Neural cell (in vitro differentiated cells): ENCODE measurements around the gene FOXO3. TPM values are rescaled to one million over a fixed set of nuclear protein-coding genes. Genes with fewer than 3 reads are reported as not detected.

ENCODE experiments used
- H2AFZ ChIP-seq: fragments of 200-600, 300-800 bp; sonication (generic), shearing (Covaris generic); 2 replicates; pipeline ENCODE4 v1.6.0; 2014; ENCODE audit warnings: low read depth, mild to moderate bottlenecking, antibody characterized with exemption, low read length, moderate library complexity
- H3F3A ChIP-seq: fragments of 200-600 bp; shearing (Covaris generic); 2 replicates; pipeline ENCODE4 v1.6.1; 2016; ENCODE audit warnings: mild to moderate bottlenecking, moderate library complexity, mixed read lengths, antibody characterized with exemption, low read length; ENCODE audit not compliant: insufficient read depth, poor library complexity, severe bottlenecking
- H3K27ac ChIP-seq: fragments of 200-600, 300-800 bp; sonication (generic), shearing (Covaris generic); 2 replicates; pipeline ENCODE4 v1.5.1; 2014; ENCODE audit warnings: mild to moderate bottlenecking, low read length, moderate library complexity
- H3K27me3 ChIP-seq: fragments of 300-800, 200-600 bp; sonication (generic), shearing (Covaris generic); 2 replicates; pipeline ENCODE4 v1.6.0; 2014; ENCODE audit warnings: mild to moderate bottlenecking, low read depth, low read length, moderate library complexity; ENCODE audit not compliant: insufficient read depth
- H3K36me3 ChIP-seq: fragments of 300-800, 200-600 bp; sonication (generic), shearing (Covaris generic); 2 replicates; pipeline ENCODE4 v1.5.1; 2014; ENCODE audit warnings: mild to moderate bottlenecking, antibody characterized with exemption, low read length, moderate library complexity; ENCODE audit not compliant: insufficient read depth
- H3K4me2 ChIP-seq: fragments of 300-800, 200-600 bp; sonication (generic), shearing (Covaris generic); 2 replicates; pipeline ENCODE4 v1.6.0; 2014; ENCODE audit warnings: mild to moderate bottlenecking, low read length
- H3K4me3 ChIP-seq: fragments of 300-800, 200-600 bp; sonication (generic), shearing (Covaris generic); 2 replicates; pipeline ENCODE4 v1.5.1; 2014; ENCODE audit warnings: mild to moderate bottlenecking, low read length, moderate library complexity
- H3K79me2 ChIP-seq: fragments of 200-600 bp; shearing (Covaris generic); replicated peaks from 2 replicates; pipeline ENCODE4 v1.6.0; 2014; ENCODE audit warnings: mild to moderate bottlenecking, low read length, moderate library complexity; ENCODE audit not compliant: insufficient read depth
- H3K9ac ChIP-seq: fragments of 300-800, 200-600 bp; sonication (generic), shearing (Covaris generic); 2 replicates; pipeline ENCODE4 v1.6.1; 2016; ENCODE audit warnings: mild to moderate bottlenecking, low read length, mixed read lengths
- H3K9me2 ChIP-seq: fragments of 200-600 bp; shearing (Covaris generic); 2 replicates; pipeline ENCODE4 v1.6.1; 2016; ENCODE audit warnings: mild to moderate bottlenecking, low read length, mixed read lengths; ENCODE audit not compliant: insufficient read depth
- H3K9me3 ChIP-seq: fragments of 200-600, 300-800 bp; sonication (generic), shearing (Covaris generic); 2 replicates; pipeline ENCODE4 v1.6.1; 2016; ENCODE audit warnings: mild to moderate bottlenecking, mixed run types, low read length, moderate library complexity, mixed read lengths
- H4K20me1 ChIP-seq: fragments of 200-600 bp; shearing (Covaris generic); 2 replicates; pipeline ENCODE4 v1.6.1; 2016; ENCODE audit warnings: mild to moderate bottlenecking, mixed run types; ENCODE audit not compliant: insufficient read depth
- EP300 ChIP-seq: fragments of 450-650 bp; conservative IDR thresholded peaks from 2 replicates; pipeline ENCODE4 v1.6.1; 2014; ENCODE audit warnings: antibody characterized with exemption, mild to moderate bottlenecking, moderate library complexity; ENCODE audit not compliant: poor library complexity, severe bottlenecking
- EZH2 ChIP-seq: fragments of 200-600, 300-800 bp; shearing (Covaris generic), sonication (generic); IDR thresholded peaks from 2 replicates; pipeline ENCODE4 v1.6.1; 2014; ENCODE audit warnings: antibody characterized with exemption, low read length, borderline replicate concordance, mild to moderate bottlenecking; ENCODE audit not compliant: insufficient read depth, poor library complexity, severe bottlenecking
- MXI1 ChIP-seq: fragments of 450-650 bp; conservative IDR thresholded peaks from 2 replicates; pipeline ENCODE4 v1.6.1; 2014; ENCODE audit warnings: antibody characterized with exemption, mild to moderate bottlenecking; ENCODE audit not compliant: poor library complexity, severe bottlenecking
- POLR2AphosphoS5 ChIP-seq: IDR thresholded peaks from 2 replicates; pipeline ENCODE4 v1.6.1; 2012
- RAD21 ChIP-seq: fragments of 450-650 bp; conservative IDR thresholded peaks from 2 replicates; pipeline ENCODE4 v1.6.1; 2014; ENCODE audit warnings: antibody characterized with exemption, mild to moderate bottlenecking, moderate library complexity
- REST ChIP-seq: IDR thresholded peaks from 2 replicates; pipeline ENCODE4 v1.6.1; 2012; ENCODE audit warnings: borderline replicate concordance
- SMC3 ChIP-seq: fragments of 450-650 bp; conservative IDR thresholded peaks from 2 replicates; pipeline ENCODE4 v1.6.1; 2014; ENCODE audit warnings: antibody characterized with exemption, mild to moderate bottlenecking, moderate library complexity; ENCODE audit not compliant: poor library complexity
- TAF1 ChIP-seq: IDR thresholded peaks from 2 replicates; pipeline ENCODE4 v1.6.1; 2012; ENCODE audit warnings: low read depth
- polyA plus RNA-seq: library from polyadenylated mRNA; depleted of rRNA; stranded (reverse); fragments of >200 nt; gene quantifications from 2 replicates; pipeline ENCODE4 v1.2.3, GENCODE V29; 2014
- TF ChIP-seq, protein P1 (sequence below): fragments of 450-650 bp; IDR thresholded peaks from 2 replicates; pipeline ENCODE4 v1.5.1; 2014; ENCODE audit warnings: antibody characterized with exemption, mild to moderate bottlenecking, moderate library complexity; ENCODE audit not compliant: poor library complexity, severe bottlenecking

FOXO3 gene
- polyA plus RNA-seq, 1 donor from 2014 or later: 21.3 TPM

DNA sequence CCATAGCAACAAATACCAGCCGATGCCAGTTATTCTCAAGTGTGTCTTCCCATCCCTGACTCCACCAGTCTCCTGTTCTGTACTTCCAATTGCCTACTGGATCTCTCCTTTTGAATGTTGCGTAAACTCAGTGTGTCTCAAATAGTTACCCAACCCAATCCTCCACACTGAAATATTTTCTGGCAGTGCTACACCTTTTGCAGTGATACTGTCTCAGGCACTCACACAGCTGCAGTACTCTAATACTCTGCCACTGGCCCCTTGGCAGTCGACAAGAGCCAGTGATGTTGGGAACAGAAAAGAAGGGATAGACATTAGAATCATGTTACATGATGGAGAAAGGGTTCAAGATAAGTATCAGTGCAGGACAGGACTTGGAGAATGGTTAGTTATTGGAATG, 31.8 kb upstream of the FOXO3 start:
- H3K4me3 ChIP-seq: no peak overlapping the region
- no peaks in the 10 kb centered on the region for H3K79me2 ChIP-seq
- no peak for TF ChIP-seq MXI1
- TF ChIP-seq RAD21: no peak
- no peak for TF ChIP-seq EP300
- TF ChIP-seq REST: no peak
- no peak for TF ChIP-seq TAF1
- TF ChIP-seq SMC3: no peak
- no peak for TF ChIP-seq POLR2AphosphoS5
- TF ChIP-seq, protein P1, sequence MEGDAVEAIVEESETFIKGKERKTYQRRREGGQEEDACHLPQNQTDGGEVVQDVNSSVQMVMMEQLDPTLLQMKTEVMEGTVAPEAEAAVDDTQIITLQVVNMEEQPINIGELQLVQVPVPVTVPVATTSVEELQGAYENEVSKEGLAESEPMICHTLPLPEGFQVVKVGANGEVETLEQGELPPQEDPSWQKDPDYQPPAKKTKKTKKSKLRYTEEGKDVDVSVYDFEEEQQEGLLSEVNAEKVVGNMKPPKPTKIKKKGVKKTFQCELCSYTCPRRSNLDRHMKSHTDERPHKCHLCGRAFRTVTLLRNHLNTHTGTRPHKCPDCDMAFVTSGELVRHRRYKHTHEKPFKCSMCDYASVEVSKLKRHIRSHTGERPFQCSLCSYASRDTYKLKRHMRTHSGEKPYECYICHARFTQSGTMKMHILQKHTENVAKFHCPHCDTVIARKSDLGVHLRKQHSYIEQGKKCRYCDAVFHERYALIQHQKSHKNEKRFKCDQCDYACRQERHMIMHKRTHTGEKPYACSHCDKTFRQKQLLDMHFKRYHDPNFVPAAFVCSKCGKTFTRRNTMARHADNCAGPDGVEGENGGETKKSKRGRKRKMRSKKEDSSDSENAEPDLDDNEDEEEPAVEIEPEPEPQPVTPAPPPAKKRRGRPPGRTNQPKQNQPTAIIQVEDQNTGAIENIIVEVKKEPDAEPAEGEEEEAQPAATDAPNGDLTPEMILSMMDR: no peak
- no peak for TF ChIP-seq EZH2
- H3K36me3 ChIP-seq: no peaks in the 10 kb centered on the region
- H3K27ac ChIP-seq: no peak overlapping the region
- no peaks in the 10 kb centered on the region for H3K9me2 ChIP-seq
- H3K9ac ChIP-seq: no peak overlapping the region
- no peaks in the 10 kb centered on the region for H3K9me3 ChIP-seq
- no peaks in the 10 kb centered on the region for H3F3A ChIP-seq
- H3K27me3 ChIP-seq: no peaks in the 10 kb centered on the region
- no peaks in the 10 kb centered on the region for H4K20me1 ChIP-seq
- H3K4me2 ChIP-seq: no peak overlapping the region
- H2AFZ ChIP-seq: no peak overlapping the region

- no peak overlapping the region for H3K9ac ChIP-seq
- H4K20me1 ChIP-seq: no peaks in the 10 kb centered on the region
- H3K27me3 ChIP-seq: no peaks in the 10 kb centered on the region
- no peaks in the 10 kb centered on the region for H3K9me3 ChIP-seq
- no peak overlapping the region for H2AFZ ChIP-seq
- H3K4me3 ChIP-seq: no peak overlapping the region
- H3F3A ChIP-seq: no peaks in the 10 kb centered on the region
- TF ChIP-seq, protein P1: no peak
- H3K79me2 ChIP-seq: no peaks in the 10 kb centered on the region
- no peaks in the 10 kb centered on the region for H3K9me2 ChIP-seq
- H3K36me3 ChIP-seq: no peaks in the 10 kb centered on the region
- no peak overlapping the region for H3K4me2 ChIP-seq
- H3K27ac ChIP-seq: no peak overlapping the region
Observed at GRCh38 chr6:108531332-108531731, 29.4 kb upstream of the FOXO3 start.
